GM12864 (cell line): ENCODE results near the gene IL32.

ENCODE experiments used
- DNase-seq: peaks from one replicate; pipeline ENCODE4 v3.0.0-alpha.2; 2011; ENCODE audit warnings: low read depth
- H3K4me3 ChIP-seq: 2 replicates; pipeline ENCODE4 v1.5.1; 2011; ENCODE audit warnings: mild to moderate bottlenecking, low read depth, low read length, control low read depth
- CTCF ChIP-seq: IDR thresholded peaks from 2 replicates; pipeline ENCODE4 v1.5.1; 2011; ENCODE audit warnings: low read depth, mild to moderate bottlenecking, moderate library complexity, low read length, control low read depth, inconsistent platforms; ENCODE audit errors: missing control alignments

Gene IL32

GRCh38 chr16:3056336-3057180, 8.9 kb upstream of the IL32 start:
- DNase-seq = no peak
- H3K4me3 ChIP-seq = no peak overlapping the region
- TF ChIP-seq CTCF = no peak

- DNase-seq = no peak
- H3K4me3 ChIP-seq = peak overlapping the region; percentile 87; the same call in 1 of the 2 replicates
- TF ChIP-seq CTCF = no peak
These were observed 8.0 kb upstream of the IL32 start for GRCh38 chr16:3057181-3058138.

DNA sequence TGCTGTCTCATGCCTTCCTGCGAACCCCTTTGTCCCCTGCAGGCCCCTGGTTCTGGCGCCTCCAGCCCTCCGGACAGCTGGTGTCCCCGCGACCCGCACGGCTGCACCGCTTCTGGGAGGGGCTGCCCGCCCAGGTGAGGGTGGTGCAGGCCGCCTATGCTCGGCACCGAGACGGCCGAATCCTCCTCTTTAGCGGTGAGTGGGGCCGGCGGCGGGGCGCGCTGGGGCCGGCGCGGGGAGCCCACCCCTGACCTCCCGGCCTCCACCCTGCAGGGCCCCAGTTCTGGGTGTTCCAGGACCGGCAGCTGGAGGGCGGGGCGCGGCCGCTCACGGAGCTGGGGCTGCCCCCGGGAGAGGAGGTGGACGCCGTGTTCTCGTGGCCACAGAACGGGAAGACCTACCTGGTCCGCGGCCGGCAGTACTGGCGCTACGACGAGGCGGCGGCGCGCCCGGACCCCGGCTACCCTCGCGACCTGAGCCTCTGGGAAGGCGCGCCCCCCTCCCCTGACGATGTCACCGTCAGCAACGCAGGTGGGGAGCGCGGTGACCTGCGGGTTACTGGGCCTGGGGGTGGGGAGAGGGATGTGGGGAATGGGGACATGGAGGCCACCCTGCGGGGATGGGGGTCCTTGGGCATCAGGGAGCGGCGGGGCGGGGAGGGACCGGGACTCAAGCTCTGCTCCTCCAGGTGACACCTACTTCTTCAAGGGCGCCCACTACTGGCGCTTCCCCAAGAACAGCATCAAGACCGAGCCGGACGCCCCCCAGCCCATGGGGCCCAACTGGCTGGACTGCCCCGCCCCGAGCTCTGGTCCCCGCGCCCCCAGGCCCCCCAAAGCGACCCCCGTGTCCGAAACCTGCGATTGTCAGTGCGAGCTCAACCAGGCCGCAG, 7.1 kb upstream of the IL32 start:
- no peak for DNase-seq
- peak; percentile 56 for TF ChIP-seq CTCF
- H3K4me3 ChIP-seq = peak overlapping the region; percentile 87

DNA sequence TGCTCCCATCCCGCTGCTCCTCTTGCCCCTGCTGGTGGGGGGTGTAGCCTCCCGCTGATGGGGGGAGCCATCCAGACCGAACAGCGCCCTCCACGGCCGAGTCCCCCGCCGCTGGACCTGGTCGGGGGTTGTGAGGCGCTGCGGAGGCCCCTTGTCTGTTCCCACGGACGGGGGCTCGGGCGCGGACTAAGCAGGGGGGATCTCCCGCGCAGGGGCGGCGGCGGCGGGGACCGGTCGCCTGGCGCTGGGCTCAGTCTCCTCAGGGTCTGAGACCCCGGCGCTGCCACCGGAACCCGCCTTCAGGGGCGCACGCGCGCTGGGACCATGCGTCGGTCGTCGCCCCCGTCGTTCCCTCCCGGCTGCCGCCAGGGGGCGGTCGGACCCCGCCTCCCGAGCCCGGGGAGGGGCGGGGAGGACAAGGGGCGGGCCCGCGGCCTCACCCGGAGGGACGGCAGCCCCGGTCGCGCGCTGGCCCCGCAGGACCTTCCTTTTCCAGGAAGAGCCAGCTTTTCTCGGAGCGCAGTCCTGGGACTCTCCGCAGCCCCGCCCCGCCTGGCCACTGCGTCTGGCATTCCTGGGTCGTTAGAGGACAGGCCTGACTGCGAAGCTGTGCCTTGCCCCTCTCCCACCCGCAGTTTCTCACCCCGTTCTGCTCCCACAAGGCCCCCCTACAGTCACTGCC, 6.3 kb upstream of the IL32 start:
- peak overlapping the region; percentile 87 for H3K4me3 ChIP-seq
- TF ChIP-seq CTCF = peak; percentile 80
- no peak for DNase-seq

- no peak for DNase-seq
- H3K4me3 ChIP-seq = peak overlapping the region; percentile 87
- TF ChIP-seq CTCF = no peak
These were observed 5.7 kb upstream of the IL32 start for GRCh38 chr16:3059723-3060242.
